Natural killer cell treated with Interleukin-12 subunit alpha and Interleukin-12 subunit beta and Interleukin-15 and Interleukin-18, amount 100 ng/mL, for 72 hours (primary cell): ENCODE measurements around the gene KRT80. TPM values are rescaled to one million over a fixed set of nuclear protein-coding genes. Genes with fewer than 3 reads are reported as not detected.
A peak's percentile ranks its signal among the peaks of the same experiment; 100 is the strongest.

Experiments
- ATAC-seq, 2 donors: fragments of 150-1000 bp; cut with Tn5 transposase in 1 of 2; sonication (Bioruptor Pico), chemical (Tn5 transposase) in 1 of 2; 2 replicates each; pipeline ENCODE4 v1.10.0; 2021
- DNase-seq: peaks from one replicate; pipeline ENCODE4 v3.0.0; 2022; ENCODE audit warnings: low spot score
- H3K27ac Mint-ChIP-seq, 2 donors: 1 replicate in 1 of 2; 2 replicates in 1 of 2; pipeline ENCODE4 v1.8.0; 2022; ENCODE audit warnings: mixed read lengths in 2 of 2, mild to moderate bottlenecking in 1 of 2, moderate library complexity in 1 of 2
- H3K27me3 Mint-ChIP-seq, 2 donors: 1 replicate in 1 of 2; 2 replicates in 1 of 2; pipeline ENCODE4 v1.8.0; 2022; ENCODE audit warnings: mixed read lengths in 2 of 2
- H3K36me3 Mint-ChIP-seq: one replicate; pipeline ENCODE4 v1.8.0; 2022; ENCODE audit warnings: mixed read lengths
- H3K4me1 Mint-ChIP-seq, 2 donors: 1 replicate in 1 of 2; 2 replicates in 1 of 2; pipeline ENCODE4 v1.8.0; 2022; ENCODE audit warnings: low read depth in 2 of 2, mixed read lengths in 2 of 2, mild to moderate bottlenecking in 1 of 2
- H3K4me3 Mint-ChIP-seq: one replicate; pipeline ENCODE4 v1.8.0; 2022; ENCODE audit warnings: mixed read lengths
- H3K9me3 Mint-ChIP-seq: 2 replicates; pipeline ENCODE4 v1.8.0; 2022; ENCODE audit warnings: mixed read lengths
- total RNA-seq, 2 donors: library from RNA; stranded (reverse); gene quantifications; one replicate each; pipeline ENCODE4 v1.2.3, GENCODE V29; 2022

KRT80 gene
- total RNA-seq, 2 donors from 2014 or later = not detected

GRCh38 chr12:52120951-52121823 is 70.6 kb downstream of the KRT80 start:
- H3K36me3 Mint-ChIP-seq = no peaks in the 10 kb centered on the region
- H3K4me3 Mint-ChIP-seq = no peak overlapping the region
- H3K27ac Mint-ChIP-seq = no peak overlapping the region
- H3K4me1 Mint-ChIP-seq = no peaks in the 10 kb centered on the region
- H3K9me3 Mint-ChIP-seq = no peaks in the 10 kb centered on the region
- DNase-seq = no peak
- peaks cover 12 to 21% of the 10 kb centered on the region in 2 donors for H3K27me3 Mint-ChIP-seq
- no peak for ATAC-seq

- DNase-seq (no peak), ATAC-seq (peak in 1 of 2 donors; percentile 63)
- H3K4me1 Mint-ChIP-seq = no peaks in the 10 kb centered on the region
- H3K36me3 Mint-ChIP-seq = no peaks in the 10 kb centered on the region
- H3K4me3 Mint-ChIP-seq = no peak overlapping the region
- peaks cover 18 to 28% of the 10 kb centered on the region in 2 donors for H3K27me3 Mint-ChIP-seq
- no peak overlapping the region for H3K27ac Mint-ChIP-seq
- no peaks in the 10 kb centered on the region for H3K9me3 Mint-ChIP-seq
These were observed 72.2 kb downstream of the KRT80 start for GRCh38 chr12:52119398-52120254.

Other genes with a start within 250 kb of the KRT80 start
- gene ACVR1B, start 240.3 kb downstream of the KRT80 start, total RNA-seq = 10 to 100 TPM; 16.6 to 17.5 TPM
- 1 to 10 TPM; 5.4 to 5.6 TPM for gene TAMALIN, start 185.1 kb downstream of the KRT80 start, total RNA-seq
- 1 to 10 TPM; 3.0 to 4.0 TPM for gene NR4A1, start 140.6 kb downstream of the KRT80 start, total RNA-seq
- 10 to 100 TPM; 43.1 to 55.1 TPM for gene ATG101, start 122.0 kb downstream of the KRT80 start, total RNA-seq
- not detected for gene SMIM41, start 112.3 kb downstream of the KRT80 start, total RNA-seq
- 1 to 10 TPM; 2.6 to 6.1 TPM for gene KRT7, start 41.2 kb upstream of the KRT80 start, total RNA-seq
- under 1 TPM in 1 of 2 donors, not detected in 1; 0.43 TPM for gene KRT86, start 82.6 kb upstream of the KRT80 start, total RNA-seq
- under 1 TPM in 1 of 2 donors, not detected in 1; 0.22 TPM for gene KRT81, start 99.5 kb upstream of the KRT80 start, total RNA-seq
- not detected for gene KRT83, start 129.4 kb upstream of the KRT80 start, total RNA-seq
- gene KRT85, start 175.5 kb upstream of the KRT80 start, total RNA-seq = not detected
- gene KRT84, start 193.6 kb upstream of the KRT80 start, total RNA-seq = not detected
- not detected for gene KRT82, start 214.3 kb upstream of the KRT80 start, total RNA-seq
- not detected for gene KRT75, start 242.4 kb upstream of the KRT80 start, total RNA-seq